Left colon (tissue), 2 donors: ENCODE data around the gene ARID5B. TPM values are rescaled to one million over a fixed set of nuclear protein-coding genes. Genes with fewer than 3 reads are reported as not detected.

Experiments used
- ATAC-seq: fragments of 200-7000 bp; cut with Tn5 transposase; one replicate; pipeline ENCODE4 v1.9.1; 2020; ENCODE audit warnings: mild to moderate bottlenecking, moderate library complexity
- DNase-seq, 2 donors: peaks; one replicate each; pipeline ENCODE4 v3.0.0-alpha.2; 2020
- intact Hi-C, 2 donors: fragments of 100-400 bp; cut with DNase I in 1 of 2; cut with micrococcal nuclease in 1 of 2; formaldehyde crosslinking; loops; one replicate each; pipeline versions ENCODE4 v1.11.2 to v1.14.0; 2022; cut with DNase I, micrococcal nuclease
- total RNA-seq, 2 donors: library from RNA; stranded (reverse); fragmentation: NEBNext Ultra II Directional; extraction: Animal tissue kit (Norgen Biotek cat#: 25700); gene quantifications; one replicate each; pipeline ENCODE4 v1.2.1, GENCODE V29; 2021
- donor health status: DM: no; HTN: no; CAD: no.
- donor health status: DM: yes; HTN: yes; CAD: no.

The ARID5B gene
- total RNA-seq, 2 donors from 2014 or later: 20.0 to 20.5 TPM

DNA sequence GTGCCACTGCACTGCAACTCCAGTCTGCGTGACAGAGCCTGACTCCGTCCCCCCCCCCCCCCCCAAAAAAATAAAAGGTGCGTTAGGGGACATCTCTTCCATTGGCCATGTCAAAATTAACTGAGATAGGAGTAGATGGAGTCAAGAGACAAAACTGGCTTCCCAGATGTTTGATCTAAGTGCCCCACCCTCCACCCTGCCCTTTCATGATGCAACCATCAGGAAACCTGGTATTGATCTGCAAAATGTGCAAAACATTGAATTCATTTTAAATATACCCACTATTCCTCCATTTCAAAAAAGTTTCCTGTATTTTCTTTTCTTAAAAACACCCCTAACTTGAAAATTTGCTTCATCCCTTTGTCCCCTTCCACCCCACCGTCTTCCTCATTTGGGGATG is 17.5 kb downstream of the ARID5B start:
- intact Hi-C loops: no loop called here
- no peak for DNase-seq
- ATAC-seq: no peak

DNA sequence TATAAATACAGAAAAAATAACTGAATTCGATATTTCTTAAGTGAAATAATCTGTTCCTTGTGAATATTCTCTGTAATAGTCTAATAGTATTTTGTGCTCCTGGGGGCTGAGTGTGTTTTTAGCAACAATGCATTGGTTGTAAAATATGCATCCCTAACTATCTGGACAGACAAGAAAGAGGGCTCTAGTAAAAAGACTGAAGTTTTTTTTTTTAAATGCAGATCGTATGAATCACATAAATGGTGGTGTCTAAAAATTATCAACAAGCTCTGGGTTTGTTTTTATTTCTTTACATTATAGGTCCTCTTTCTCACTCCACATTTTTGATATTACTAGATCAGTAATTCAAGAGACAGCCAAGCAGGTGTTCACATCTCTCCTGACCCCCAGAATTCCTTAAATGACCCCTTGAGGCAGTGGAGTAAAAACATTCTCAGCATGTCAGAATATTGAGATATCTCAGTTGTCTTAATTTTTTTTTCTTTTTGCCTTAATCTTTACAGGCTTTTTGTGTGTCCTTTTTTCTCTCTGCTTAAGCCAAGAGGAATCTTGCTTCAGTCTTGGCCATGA is 18.2 kb downstream of the ARID5B start:
- intact Hi-C loops: no loop called here
- ATAC-seq (no peak), DNase-seq (no peak)

GRCh38 chr10:61921143-61921542 is 19.6 kb downstream of the ARID5B start:
- DNase-seq (no peak), ATAC-seq (no peak)
- intact Hi-C loops: no loop called here

GRCh38 chr10:61923210-61923949 is 21.9 kb downstream of the ARID5B start:
- ATAC-seq (peak; percentile 20), DNase-seq (no peak)
- intact Hi-C loops: no loop called here

DNA sequence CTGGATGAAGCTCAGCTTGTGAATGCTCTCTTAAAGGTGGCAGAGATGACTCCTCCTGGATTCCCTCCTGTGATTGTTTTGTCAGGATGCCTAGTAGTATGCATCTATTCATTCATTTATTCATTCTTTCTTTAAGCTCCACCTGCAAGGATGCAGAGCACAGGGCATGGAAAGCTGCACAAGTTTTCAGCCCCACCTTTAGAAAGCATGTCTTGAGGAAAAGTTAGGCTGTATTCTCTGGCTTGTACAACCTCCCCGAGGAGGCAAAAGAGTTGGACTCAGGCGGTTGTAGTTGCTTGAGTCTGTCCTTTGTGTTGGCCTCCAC is 22.4 kb downstream of the ARID5B start:
- ATAC-seq (no peak), DNase-seq (no peak)
- intact Hi-C loops: no loop called here

GRCh38 chr10:61929555-61929954 is 28.1 kb downstream of the ARID5B start:
- intact Hi-C loops: no loop called here
- ATAC-seq (peak; percentile 55), DNase-seq (no peak)

- intact Hi-C loops: no loop called here
- DNase-seq: no peak
- no peak for ATAC-seq
These were observed 30.3 kb downstream of the ARID5B start for GRCh38 chr10:61931620-61932332.

GRCh38 chr10:61933859-61934555 is 32.5 kb downstream of the ARID5B start:
- DNase-seq: no peak
- no peak for ATAC-seq
- intact Hi-C loops: no loop called here

- no peak for DNase-seq
- intact Hi-C loops: no loop called here
- ATAC-seq: no peak
These were observed 33.6 kb downstream of the ARID5B start for GRCh38 chr10:61935077-61935476.

DNA sequence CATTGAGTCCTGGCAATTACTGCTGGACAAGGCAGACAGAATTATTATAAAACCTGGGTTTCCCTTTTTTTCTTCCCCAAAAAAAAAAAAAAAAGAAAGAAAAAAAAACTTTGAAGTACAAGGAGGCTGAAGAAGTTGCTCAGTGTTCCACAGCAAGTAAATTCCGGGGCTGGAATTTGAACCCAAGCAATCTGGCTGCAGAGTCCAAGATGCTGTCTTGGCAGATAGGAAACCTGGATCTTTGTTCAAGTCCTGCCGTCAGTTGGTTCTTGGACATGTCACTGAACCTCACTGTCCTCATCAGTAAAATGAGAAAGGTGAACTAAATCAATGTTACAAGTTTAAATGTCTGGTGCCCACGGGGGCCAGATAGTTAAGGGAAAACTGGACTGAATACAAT is 35.3 kb downstream of the ARID5B start:
- ATAC-seq: peak; percentile 44
- intact Hi-C loops: no loop called here
- DNase-seq: no peak

DNA sequence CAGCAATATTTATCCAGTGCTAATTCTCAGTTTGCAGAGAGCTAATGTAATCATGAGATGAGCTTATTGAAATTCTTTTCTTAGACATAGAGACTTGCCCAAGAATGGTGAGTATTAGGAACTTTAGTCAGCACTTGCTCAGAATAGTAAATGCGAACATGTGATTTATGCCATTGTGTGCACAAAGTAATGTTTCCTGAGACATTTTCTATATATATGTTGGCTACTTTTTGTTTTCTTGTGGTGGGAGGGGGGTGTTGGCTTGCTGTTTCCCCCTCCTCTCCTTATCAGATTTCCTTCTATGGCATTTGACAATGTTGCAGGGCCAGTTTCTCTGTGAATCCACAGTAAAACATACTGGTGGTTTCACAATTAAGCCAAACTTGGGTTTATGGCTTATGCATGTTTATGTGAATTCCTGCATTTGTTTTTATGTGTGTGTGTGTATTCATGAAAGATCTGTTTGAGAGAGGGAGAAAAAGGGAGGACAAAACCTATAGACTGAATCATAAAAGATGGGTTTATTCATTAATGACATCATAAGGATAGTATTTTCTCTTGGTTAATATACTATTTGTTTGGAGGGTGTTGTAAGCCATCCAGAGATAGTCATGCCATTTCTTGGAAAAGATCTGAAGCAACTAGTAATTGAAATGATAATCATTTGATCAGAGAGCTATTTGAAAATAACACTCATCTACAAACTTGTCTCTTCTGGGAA is 36.3 kb downstream of the ARID5B start:
- DNase-seq: no peak
- intact Hi-C loops: no loop called here
- ATAC-seq: no peak

- ATAC-seq (no peak), DNase-seq (no peak)
- intact Hi-C loops: no loop called here
These were observed 38.4 kb downstream of the ARID5B start for GRCh38 chr10:61939902-61940301.

DNA sequence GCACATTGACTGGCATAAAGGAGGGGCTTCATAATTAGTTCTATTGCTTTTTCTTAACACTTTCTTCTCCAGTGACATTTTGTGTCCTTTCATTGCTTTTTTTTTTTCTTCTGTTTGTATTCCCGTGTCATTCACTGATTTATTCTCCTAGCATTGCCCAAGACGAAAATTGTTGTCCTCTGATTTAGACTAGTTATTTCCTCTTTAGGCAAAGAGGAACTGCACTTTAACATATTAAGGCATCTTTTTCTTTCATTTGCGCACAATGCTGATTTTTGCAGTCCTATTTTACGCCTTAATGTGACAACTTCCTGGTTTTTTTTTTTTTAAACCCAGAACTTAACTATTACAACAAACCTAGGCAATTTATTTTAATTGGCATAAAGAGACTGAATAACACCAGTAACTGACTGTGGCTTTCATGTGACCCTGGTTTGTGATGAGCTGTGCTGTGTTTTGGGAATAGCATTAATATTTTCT is 39.7 kb downstream of the ARID5B start:
- ATAC-seq (no peak), DNase-seq (no peak)
- intact Hi-C loops: no loop called here

DNA sequence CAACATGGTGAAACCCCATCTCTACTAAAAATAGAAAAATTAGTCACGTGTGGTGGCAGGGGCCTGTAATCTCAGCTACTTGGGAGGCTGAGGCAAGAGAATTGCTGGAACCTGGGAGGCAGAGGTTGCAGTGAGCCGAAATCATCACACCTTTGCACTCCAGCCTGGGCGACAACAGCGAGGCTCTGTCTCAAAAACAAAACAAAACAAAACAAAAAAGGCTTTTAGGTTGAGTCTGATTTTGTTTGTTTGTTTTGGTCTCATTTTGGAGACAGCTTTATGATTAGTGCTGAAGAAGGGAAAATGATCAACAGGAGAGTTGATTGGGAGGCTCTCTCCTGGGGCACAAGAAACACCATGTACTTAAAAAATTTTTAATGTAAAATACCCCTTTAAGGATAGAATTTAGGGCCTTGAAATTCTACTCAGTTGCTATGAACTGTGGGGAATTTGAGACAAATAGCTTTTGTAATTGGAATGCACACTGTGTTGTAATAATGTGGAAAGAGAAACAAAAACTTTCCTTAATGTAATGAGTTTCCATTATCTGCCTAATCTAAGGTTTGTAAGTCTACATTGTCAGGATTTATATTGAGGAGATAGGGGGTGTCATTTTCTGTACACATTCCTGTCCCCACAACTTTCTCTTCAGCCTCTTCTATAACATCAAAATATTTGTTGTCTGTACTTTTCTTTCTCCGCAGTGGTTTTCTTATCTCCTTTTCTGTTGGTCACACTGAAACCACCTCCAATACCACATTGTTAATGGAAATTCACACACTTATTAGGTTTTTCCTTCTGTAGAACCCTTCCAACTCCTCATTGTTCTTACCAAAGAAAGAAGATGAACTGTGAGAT is 41.3 kb downstream of the ARID5B start:
- DNase-seq (no peak), ATAC-seq (no peak)
- intact Hi-C loops: no loop called here

- peak; percentile 58 for ATAC-seq
- intact Hi-C loops: no loop called here
- no peak for DNase-seq
These were observed 42.3 kb downstream of the ARID5B start for GRCh38 chr10:61943674-61944378.

GRCh38 chr10:61944410-61945147 is 43.1 kb downstream of the ARID5B start:
- DNase-seq: no peak
- intact Hi-C loops: no loop called here
- peak; percentile 90 for ATAC-seq

GRCh38 chr10:61949687-61950086 is 48.2 kb downstream of the ARID5B start:
- intact Hi-C loops: no loop called here
- DNase-seq (no peak), ATAC-seq (no peak)
